K562 (cell line): Measurements from ENCODE around the gene APBA2. TPM values are rescaled to one million over a fixed set of nuclear protein-coding genes. Genes with fewer than 3 reads are reported as not detected.

Source experiments
- ATAC-seq: fragments of 200-7000 bp; cut with Tn5 transposase; 3 replicates; pipeline ENCODE4 v1.9.1; 2020; ENCODE audit warnings: moderate library complexity
- BruUV-seq: library from RNA; stranded (reverse); fragments of 400-500 nt; replicated peaks from 2 replicates; lab custom pipeline; 2021; lab: Mats Ljungman, UMichigan
- CTCF ChIA-PET: fragments of 300-600 bp; formaldehyde crosslinking; extraction: SDS; loops from one replicate; lab custom pipeline; 2021; ENCODE audit warnings: low intra/inter-chr PET ratio; lab: Yijun Ruan, JAX
- POLR2A ChIA-PET: fragments of 300-600, 350-650 bp; sonication (Branson Sonifier 250); formaldehyde crosslinking; extraction: SDS; loops from one replicate; lab custom pipeline; 2021; ENCODE audit warnings: antibody characterized with exemption, inconsistent platforms; lab: Yijun Ruan, JAX
- DNase-seq, 4 experiments: peaks; one replicate each; pipeline versions ENCODE4 v3.0.0 to v3.0.0-alpha.2; 2011 to 2018; ENCODE audit warnings: low spot score in 3 of 4, mixed read lengths in 3 of 4; ENCODE audit errors: extremely low read depth in 1 of 4
- FAIRE-seq: peaks from 2 replicates; lab custom pipeline; 2011; peaks lifted over from hg19 to GRCh38; lab: Jason Lieb, UNC
- H2AFZ ChIP-seq: 2 replicates; pipeline ENCODE4 v1.6.0; 2011; ENCODE audit warnings: low read depth, low read length, control low read depth, inconsistent platforms
- H3K27ac ChIP-seq: fragments of 200-600 bp; 3 replicates; pipeline ENCODE4 v1.8.0; 2011; ENCODE audit warnings: low read depth, mild to moderate bottlenecking, control low read depth, inconsistent platforms, low read length, moderate library complexity, mixed read lengths; ENCODE audit errors: extremely low read depth
- H3K27me3 ChIP-seq, 2 experiments: fragments of 300-600 bp in 1 of 2; 2 replicates in 1 of 2; 3 replicates in 1 of 2; pipeline versions ENCODE4 v1.6.0 to v1.8.0; 2011; ENCODE audit warnings: inconsistent platforms in 2 of 2, low read length in 2 of 2, mild to moderate bottlenecking in 1 of 2, mixed read lengths in 1 of 2, moderate library complexity in 1 of 2; ENCODE audit not compliant: control insufficient read depth in 2 of 2, insufficient read depth in 2 of 2
- H3K36me3 ChIP-seq: fragments of 300-600 bp; 3 replicates; pipeline ENCODE4 v1.8.0; 2011; ENCODE audit warnings: mild to moderate bottlenecking, low read length, inconsistent platforms; ENCODE audit not compliant: control insufficient read depth, insufficient read depth
- H3K4me1 ChIP-seq, 2 experiments: fragments of 200-600 bp in 1 of 2; replicated peaks in 1 of 2; 2 replicates in 1 of 2; 3 replicates in 1 of 2; pipeline versions ENCODE4 v1.5.1 to v1.8.0; 2011; ENCODE audit warnings: inconsistent platforms in 2 of 2, low read length in 2 of 2, mild to moderate bottlenecking in 1 of 2, mixed read lengths in 1 of 2, moderate library complexity in 1 of 2; ENCODE audit not compliant: control insufficient read depth in 2 of 2, insufficient read depth in 2 of 2
- H3K4me2 ChIP-seq: 2 replicates; pipeline ENCODE4 v1.6.1; 2011; ENCODE audit warnings: low read length, control low read depth, inconsistent platforms, mixed read lengths; ENCODE audit not compliant: insufficient read depth
- H3K4me3 ChIP-seq: fragments of 200-600 bp; sonication (generic), shearing (Covaris generic); 2 replicates; pipeline ENCODE4 v1.5.1; 2016; ENCODE audit warnings: control low read depth, inconsistent platforms
- H3K79me2 ChIP-seq: fragments of 200-600 bp; 3 replicates; pipeline ENCODE4 v1.8.0; 2011; ENCODE audit warnings: low read length, inconsistent platforms; ENCODE audit not compliant: control insufficient read depth, insufficient read depth
- H3K9ac ChIP-seq, 2 experiments: 2 replicates each; pipeline versions ENCODE4 v1.6.0 to v1.6.1; 2011; ENCODE audit warnings: low read depth in 2 of 2, low read length in 2 of 2, control low read depth in 1 of 2, inconsistent platforms in 1 of 2, mild to moderate bottlenecking in 1 of 2, mixed read lengths in 1 of 2; ENCODE audit not compliant: insufficient read depth in 1 of 2
- H3K9me1 ChIP-seq: one replicate; pipeline ENCODE4 v1.6.0; 2011; ENCODE audit warnings: inconsistent platforms, mild to moderate bottlenecking, low read length, moderate library complexity; ENCODE audit not compliant: control insufficient read depth, insufficient read depth
- H3K9me3 ChIP-seq: replicated peaks from 2 replicates; pipeline ENCODE4 v1.5.1; 2011; ENCODE audit warnings: low read depth, low read length, inconsistent platforms; ENCODE audit not compliant: control insufficient read depth, insufficient read depth
- H4K20me1 ChIP-seq: replicated peaks from 2 replicates; pipeline ENCODE4 v1.6.1; 2011; ENCODE audit warnings: low read length, inconsistent platforms, mixed read lengths; ENCODE audit not compliant: control insufficient read depth, insufficient read depth
- CEBPG ChIP-seq, 3 experiments: fragments of 200-800 bp in 1 of 3; sonication (Bioruptor generic) in 1 of 3; sonication (generic) in 1 of 3; formaldehyde crosslinking in 1 of 3; IDR thresholded peaks in 2 of 3; conservative IDR thresholded peaks in 1 of 3; 2 replicates each; pipeline versions ENCODE4 v1.6.1 to v1.8.0; 2016 to 2022; ENCODE audit warnings: missing compliant biosample characterization in 2 of 3, missing genetic modification characterization in 2 of 3, mild to moderate bottlenecking in 1 of 3, missing genetic modification reagents in 1 of 3
- DMBX1 ChIP-seq: fragments of 250-450 bp; sonication (Bioruptor Pico); IDR thresholded peaks from 2 replicates; pipeline ENCODE4 v1.8.0; 2022; ENCODE audit warnings: inconsistent platforms, mild to moderate bottlenecking, moderate library complexity, borderline replicate concordance
- HEY1 ChIP-seq: fragments of 250-450 bp; sonication (Bioruptor Pico); IDR thresholded peaks from 2 replicates; pipeline ENCODE4 v1.5.0; 2020; ENCODE audit warnings: mild to moderate bottlenecking, moderate library complexity, borderline replicate concordance
- HNRNPL ChIP-seq: fragments of 200-400 bp; formaldehyde crosslinking; IDR thresholded peaks from 2 replicates; pipeline ENCODE4 v1.6.1; 2017; ENCODE audit warnings: low read depth, mild to moderate bottlenecking, low read length
- SETDB1 ChIP-seq: IDR thresholded peaks from one replicate; pipeline ENCODE4 v1.6.1; 2012; ENCODE audit warnings: low read length, control low read depth, inconsistent platforms
- SMC3 ChIP-seq: conservative IDR thresholded peaks from 2 replicates; pipeline ENCODE4 v1.6.1; 2011; ENCODE audit warnings: low read depth, low read length, improper control_type of control experiment; ENCODE audit not compliant: insufficient read depth
- TARDBP ChIP-seq: fragments of 450-650 bp; IDR thresholded peaks from 2 replicates; pipeline ENCODE4 v1.6.1; 2016
- TGIF2 ChIP-seq: sonication (generic); formaldehyde crosslinking; IDR thresholded peaks from 2 replicates; pipeline ENCODE4 v1.8.1; 2022; ENCODE audit warnings: mild to moderate bottlenecking, missing genetic modification reagents, moderate library complexity
- ZNF444 ChIP-seq: fragments of 250-450 bp; sonication (Bioruptor Pico); IDR thresholded peaks from 2 replicates; pipeline ENCODE4 v1.4.0; 2020; ENCODE audit warnings: mild to moderate bottlenecking, moderate library complexity
- ZNF780A ChIP-seq: fragments of 250-450 bp; sonication (Bioruptor Pico); IDR thresholded peaks from 2 replicates; pipeline ENCODE4 v1.5.0; 2021; ENCODE audit warnings: mild to moderate bottlenecking
- WGBS: fragments of 100-300 bp; shearing (Covaris generic); methylation state at CpG from one replicate; pipeline ENCODE4 v1.1.6; 2016; ENCODE audit warnings: low coverage, mixed read lengths; ENCODE audit not compliant: insufficient coverage; ENCODE audit errors: missing lambda C conversion rate; 5-methylcytosine and 5-hydroxymethylcytosine counted together
- in situ Hi-C: fragments of 300-500 bp; cut with MboI; formaldehyde crosslinking; loops from 4 replicates; pipeline ENCODE4 v1.15.0; 2018; ENCODE audit warnings: inconsistent platforms, mixed read lengths
- intact Hi-C: fragments of 100-400 bp; cut with micrococcal nuclease; formaldehyde crosslinking; loops from 2 replicates; pipeline ENCODE4 v1.14.2; 2022
- polyA plus RNA-seq, 8 experiments: library from polyadenylated mRNA; depleted of rRNA in 4 of 8; stranded (reverse) in 5 of 8; unstranded in 3 of 8; fragments of >200 nt; fragmentation: Nextera tagmentation in 2 of 8; fragmentation: Illumina TruSeq in 1 of 8; extraction: Ambion mirVana in 2 of 8; extraction: Trizol in 1 of 8; gene quantifications; 2 replicates each; pipeline versions ENCODE4 v1.2.1 to v1.2.3, GENCODE V29; 2011 to 2014; ENCODE audit warnings: inconsistent platforms in 1 of 8, missing spikeins in 1 of 8
- total RNA-seq, 7 experiments: library from RNA; depleted of rRNA in 6 of 7; stranded (reverse); fragments of >200 nt in 6 of 7; fragmentation: Illumina TruSeq in 2 of 7; extraction: Trizol in 2 of 7; gene quantifications; 2 replicates each; pipeline versions ENCODE4 v1.2.1 to v1.2.3, GENCODE V29; 2011 to 2021; ENCODE audit warnings: low replicate concordance in 1 of 7

The APBA2 gene
- total and polyA plus RNA-seq, 9 of the 15 experiments (the other 6 are each of a cell fraction or from before 2014, with no cell fraction given): 0.24 to 40.9 (median 25.2) TPM

DNA sequence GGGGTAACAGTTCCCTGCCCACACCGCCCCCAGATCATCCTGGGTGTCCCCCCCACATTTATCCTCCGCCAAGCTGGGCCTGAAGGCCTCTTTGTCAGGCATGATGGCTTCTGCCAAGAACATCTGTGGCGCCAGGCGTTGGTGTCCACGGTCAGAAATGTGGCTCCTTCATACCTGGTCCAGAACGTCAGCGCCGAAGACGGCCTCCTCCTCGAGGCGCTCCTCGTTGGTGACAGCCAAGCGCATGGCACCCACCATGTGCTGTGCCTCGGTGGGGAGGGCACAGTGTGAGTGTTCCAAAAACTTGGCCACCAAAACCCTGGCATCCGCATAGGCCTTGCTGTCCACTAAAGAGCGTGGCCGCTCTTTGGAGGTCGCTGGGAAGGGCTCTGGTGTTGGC is 237.4 kb downstream of the APBA2 start:
- in situ Hi-C loops: no loop called here
- CTCF ChIA-PET: no interaction called here
- Histone ChIP-seq H3K9me3 (no peaks in the 10 kb centered on the region), H3K4me2 (no peak overlapping the region), H3K79me2 (no peaks in the 10 kb centered on the region), H3K4me1 (peaks cover 7 to 50% of the 10 kb centered on the region in 2 experiments; a peak in 4 of 5 replicates), H3K9me1 (no peaks in the 10 kb centered on the region), H3K9ac (no peak overlapping the region), H4K20me1 (peaks cover 15% of the 10 kb centered on the region)
- ATAC-seq (no peak), DNase-seq (no peak)
- WGBS: 48% methylated on average over 18 of the region's 18 CpGs
- no TSS peak for BruUV-seq
- no peak for TF ChIP-seq ZNF780A (CRISPR knock-in tag)
- TF ChIP-seq SMC3: no peak
- no peak for TF ChIP-seq SETDB1
- TF ChIP-seq DMBX1 (CRISPR knock-in tag): no peak
- TF ChIP-seq HEY1 (CRISPR knock-in tag): no peak
- TF ChIP-seq HNRNPL: no peak
- no peak for TF ChIP-seq TGIF2 (CRISPR knock-in tag)
- TF ChIP-seq CEBPG (CRISPR knock-in tag; IDR thresholded peaks at IDR 0.05): no peak
- TF ChIP-seq CEBPG (tag; conservative IDR thresholded peaks at IDR 0.05 in 1 of 2, IDR thresholded peaks at IDR 0.05 in 1 of 2): no peak
- TF ChIP-seq TARDBP: no peak
- TF ChIP-seq ZNF444: no peak
- TF ChIP-seq, all 486 proteins: peak for 0
- Histone ChIP-seq H3K27ac (no peak overlapping the region), H2AFZ (no peak overlapping the region), H3K4me3 (no peak overlapping the region), H3K27me3 (peaks cover under 1 to 28% of the 10 kb centered on the region in 2 experiments; a peak in 3 of 5 replicates), H3K36me3 (no peaks in the 10 kb centered on the region)
- FAIRE-seq: no peak
- POLR2A ChIA-PET: no interaction called here
- intact Hi-C loops: no loop called here
